Measurements from ENCODE around the gene LHFPL3.

The LHFPL3 gene

GRCh38 chr7:104950754-104951153 lies 622.4 kb downstream of the LHFPL3 start:
- H3K36me3 Mint-ChIP-seq (ENCODE audit: low read depth): no peaks in the 10 kb centered on the region
- no peak for TF ChIP-seq CTCF (IDR thresholded peaks at IDR 0.05)
- DNase-seq: no peak
- peaks cover 12% of the 10 kb centered on the region for H3K9me3 Mint-ChIP-seq
- H3K27ac Mint-ChIP-seq: no peak overlapping the region
- peaks cover 22% of the 10 kb centered on the region for H3K4me1 Mint-ChIP-seq
- no peaks in the 10 kb centered on the region for H3K27me3 Mint-ChIP-seq (ENCODE audit: low read depth, poor library complexity)
- no peak overlapping the region for H3K4me3 Mint-ChIP-seq

- Mint-ChIP-seq H3K4me1 (peaks cover 26% of the 10 kb centered on the region), H3K4me3 (no peak overlapping the region), H3K36me3 (ENCODE audit: low read depth) (no peaks in the 10 kb centered on the region), H3K27ac (no peak overlapping the region), H3K9me3 (peaks cover 12% of the 10 kb centered on the region), H3K27me3 (ENCODE audit: low read depth, poor library complexity) (no peaks in the 10 kb centered on the region)
- DNase-seq: no peak
- no peak for TF ChIP-seq CTCF (IDR thresholded peaks at IDR 0.05)
Observed at GRCh38 chr7:104951546-104951945, 623.1 kb downstream of the LHFPL3 start.

DNA sequence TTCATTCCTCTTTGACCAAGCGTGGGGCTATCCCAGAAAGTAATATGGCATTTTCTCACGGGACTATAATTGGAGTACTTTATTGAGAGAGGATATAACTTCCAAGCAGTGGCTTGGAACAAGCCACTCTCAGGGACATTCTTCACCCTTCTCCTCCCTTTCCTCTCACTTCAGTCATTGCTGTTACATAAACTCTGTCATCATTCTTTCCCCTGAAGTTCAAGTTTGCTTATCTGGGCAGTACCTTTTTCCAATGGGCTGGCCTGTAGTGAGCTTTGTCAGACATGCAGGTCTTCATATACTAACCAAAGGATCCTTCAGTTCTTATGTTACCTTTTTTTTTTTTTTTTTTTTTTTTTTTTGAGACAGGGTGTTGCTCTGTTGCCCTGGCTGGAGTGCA lies 626.9 kb downstream of the LHFPL3 start:
- Mint-ChIP-seq H3K27me3 (ENCODE audit: low read depth, poor library complexity) (no peaks in the 10 kb centered on the region), H3K9me3 (peaks cover 12% of the 10 kb centered on the region), H3K4me1 (peaks cover 45% of the 10 kb centered on the region), H3K27ac (no peak overlapping the region), H3K4me3 (no peak overlapping the region), H3K36me3 (ENCODE audit: low read depth) (no peaks in the 10 kb centered on the region)
- no peak for DNase-seq
- TF ChIP-seq CTCF (IDR thresholded peaks at IDR 0.05): no peak
